ENCODE measurements around the gene CAPRIN1. TPM values are rescaled to one million over a fixed set of nuclear protein-coding genes. Genes with fewer than 3 reads are reported as not detected.
"Not testable (repeated sequence)": the region's sequence is repeated elsewhere in the genome, so short reads cannot be mapped to it uniquely, and the experiment has no call there.

The CAPRIN1 gene
- total RNA-seq, 2 donors from 2014 or later: 145 to 184 TPM

- TF ChIP-seq, protein P1, sequence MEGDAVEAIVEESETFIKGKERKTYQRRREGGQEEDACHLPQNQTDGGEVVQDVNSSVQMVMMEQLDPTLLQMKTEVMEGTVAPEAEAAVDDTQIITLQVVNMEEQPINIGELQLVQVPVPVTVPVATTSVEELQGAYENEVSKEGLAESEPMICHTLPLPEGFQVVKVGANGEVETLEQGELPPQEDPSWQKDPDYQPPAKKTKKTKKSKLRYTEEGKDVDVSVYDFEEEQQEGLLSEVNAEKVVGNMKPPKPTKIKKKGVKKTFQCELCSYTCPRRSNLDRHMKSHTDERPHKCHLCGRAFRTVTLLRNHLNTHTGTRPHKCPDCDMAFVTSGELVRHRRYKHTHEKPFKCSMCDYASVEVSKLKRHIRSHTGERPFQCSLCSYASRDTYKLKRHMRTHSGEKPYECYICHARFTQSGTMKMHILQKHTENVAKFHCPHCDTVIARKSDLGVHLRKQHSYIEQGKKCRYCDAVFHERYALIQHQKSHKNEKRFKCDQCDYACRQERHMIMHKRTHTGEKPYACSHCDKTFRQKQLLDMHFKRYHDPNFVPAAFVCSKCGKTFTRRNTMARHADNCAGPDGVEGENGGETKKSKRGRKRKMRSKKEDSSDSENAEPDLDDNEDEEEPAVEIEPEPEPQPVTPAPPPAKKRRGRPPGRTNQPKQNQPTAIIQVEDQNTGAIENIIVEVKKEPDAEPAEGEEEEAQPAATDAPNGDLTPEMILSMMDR (IDR thresholded peaks at IDR 0.05): no peak
- DNase-seq (ENCODE audit: low spot score): no peak
- Histone ChIP-seq H3K27ac (no peak overlapping the region), H3K36me3 (peaks cover 4% of the 10 kb centered on the region), H3K4me1 (ENCODE audit: control insufficient read depth in 1 of 2, low read depth in 2 of 2) (peaks cover 45 to 70% of the 10 kb centered on the region in 2 donors), H3K27me3 (replicated peaks; ENCODE audit: insufficient read depth) (no peaks in the 10 kb centered on the region), H3K9me3 (no peaks in the 10 kb centered on the region), H3K4me3 (no peak overlapping the region)
- ATAC-seq (ENCODE audit: insufficient number of reproducible peaks, low FRiP score, low read depth): no peak
Measured at GRCh38 chr11:34056672-34057071, 5.1 kb downstream of the CAPRIN1 start.

- no peak for ATAC-seq (ENCODE audit: insufficient number of reproducible peaks, low FRiP score, low read depth)
- TF ChIP-seq, protein P1 (IDR thresholded peaks at IDR 0.05): no peak
- H3K36me3 ChIP-seq: peaks cover 4% of the 10 kb centered on the region
- H3K4me3 ChIP-seq: no peak overlapping the region
- H3K27me3 ChIP-seq (replicated peaks; ENCODE audit: insufficient read depth): no peaks in the 10 kb centered on the region
- no peaks in the 10 kb centered on the region for H3K9me3 ChIP-seq
- peaks cover 16 to 48% of the 10 kb centered on the region in 2 donors for H3K4me1 ChIP-seq (ENCODE audit: control insufficient read depth in 1 of 2, low read depth in 2 of 2)
- no peak overlapping the region for H3K27ac ChIP-seq
- no peak for DNase-seq (ENCODE audit: low spot score)
Measured at GRCh38 chr11:34063061-34063795, 11.7 kb downstream of the CAPRIN1 start.

GRCh38 chr11:34064291-34064690 lies 12.8 kb downstream of the CAPRIN1 start:
- Histone ChIP-seq H3K9me3 (no peaks in the 10 kb centered on the region), H3K4me1 (ENCODE audit: control insufficient read depth in 1 of 2, low read depth in 2 of 2) (peaks cover 21 to 47% of the 10 kb centered on the region in 2 donors), H3K4me3 (no peak overlapping the region), H3K36me3 (peaks cover 4% of the 10 kb centered on the region), H3K27ac (no peak overlapping the region), H3K27me3 (replicated peaks; ENCODE audit: insufficient read depth) (no peaks in the 10 kb centered on the region)
- DNase-seq (ENCODE audit: low spot score): no peak
- no peak for ATAC-seq (ENCODE audit: insufficient number of reproducible peaks, low FRiP score, low read depth)
- TF ChIP-seq, protein P1 (IDR thresholded peaks at IDR 0.05): no peak

DNA sequence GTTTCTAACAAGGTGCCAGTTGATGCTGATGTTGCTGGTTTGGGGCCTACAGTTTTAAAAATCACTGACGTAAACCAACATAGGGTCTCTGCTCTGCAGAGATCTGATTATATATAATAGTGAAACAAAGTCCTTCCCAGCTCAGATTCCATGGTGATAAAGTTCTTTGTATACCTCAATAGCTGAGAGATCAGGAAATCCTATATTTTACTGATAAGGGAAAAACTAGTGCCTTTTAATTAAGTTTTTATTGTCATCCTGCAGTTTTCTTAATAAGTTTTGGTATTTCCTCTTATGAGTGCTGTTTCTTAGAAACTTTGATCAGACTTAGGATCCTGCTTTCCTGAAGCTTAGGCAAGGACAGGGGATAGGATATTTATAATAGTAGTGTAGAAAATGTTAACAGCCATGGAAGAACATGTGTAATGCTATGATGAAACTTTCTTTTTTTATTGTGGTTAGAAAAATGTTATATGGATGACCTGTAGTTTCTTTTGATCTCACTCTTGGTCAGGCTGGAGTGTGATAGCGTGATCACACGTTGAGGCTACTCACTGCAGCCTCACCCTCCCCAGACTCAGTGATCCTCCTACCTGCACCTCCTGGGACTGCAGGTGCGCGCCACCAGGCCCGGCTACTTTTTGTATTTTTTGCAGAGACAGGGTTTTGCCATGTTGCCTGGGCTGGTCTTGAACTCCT lies 14.1 kb downstream of the CAPRIN1 start:
- Histone ChIP-seq H3K27ac (no peak overlapping the region), H3K4me3 (no peak overlapping the region), H3K27me3 (replicated peaks; ENCODE audit: insufficient read depth) (no peaks in the 10 kb centered on the region), H3K4me1 (ENCODE audit: control insufficient read depth in 1 of 2, low read depth in 2 of 2) (peaks cover 20 to 41% of the 10 kb centered on the region in 2 donors), H3K9me3 (no peaks in the 10 kb centered on the region), H3K36me3 (peaks cover 4% of the 10 kb centered on the region)
- DNase-seq (ENCODE audit: low spot score) (no peak), ATAC-seq (ENCODE audit: insufficient number of reproducible peaks, low FRiP score, low read depth) (no peak)
- TF ChIP-seq, protein P1 (IDR thresholded peaks at IDR 0.05): no peak

- not testable (repeated sequence) for DNase-seq (ENCODE audit: low spot score)
Measured at GRCh38 chr11:34066766-34067165, 15.2 kb downstream of the CAPRIN1 start.

More at GRCh38 chr11:34066766-34067165, 15.2 kb downstream of the CAPRIN1 start:
- not testable (repeated sequence) for H3K4me3 ChIP-seq; H3K27ac ChIP-seq; H3K9me3 ChIP-seq; H3K27me3 ChIP-seq (replicated peaks; ENCODE audit: insufficient read depth); ATAC-seq (ENCODE audit: insufficient number of reproducible peaks, low FRiP score, low read depth); H3K36me3 ChIP-seq
- peaks cover 20 to 32% of the 10 kb centered on the region in 2 donors for H3K4me1 ChIP-seq (ENCODE audit: control insufficient read depth in 1 of 2, low read depth in 2 of 2)
